ENCODE data around the gene OR6B2. TPM values are rescaled to one million over a fixed set of nuclear protein-coding genes. Genes with fewer than 3 reads are reported as not detected.
"Not testable (repeated sequence)": the region's sequence is repeated elsewhere in the genome, so short reads cannot be mapped to it uniquely, and the experiment has no call there.

The OR6B2 gene
- total and polyA plus RNA-seq, 2 experiments from 2014 or later = not detected

DNA sequence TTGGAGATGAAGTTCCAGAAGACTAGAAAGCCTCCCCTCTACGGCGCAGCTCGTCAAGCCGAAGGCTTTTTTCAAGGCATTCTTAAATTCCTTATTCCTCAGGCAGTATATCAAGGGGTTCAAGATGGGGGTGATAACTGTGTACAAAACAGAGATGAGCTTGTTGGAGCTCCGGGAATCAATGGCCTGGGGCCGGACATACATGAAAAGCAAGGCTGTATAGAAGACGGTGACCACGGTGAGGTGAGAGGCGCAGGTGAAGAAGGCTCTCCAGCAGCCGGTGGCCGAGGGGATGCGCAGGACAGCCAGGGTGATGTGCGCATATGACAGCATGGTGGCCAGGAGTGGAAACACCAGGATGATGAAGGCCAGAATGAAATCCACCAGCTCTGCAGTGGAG, 14.9 kb upstream of the OR6B2 start:
- 88% methylated on average over 13 of the region's 13 CpGs for WGBS (ENCODE audit: low lambda C conversion rate, missing lambda C conversion rate)
- Histone ChIP-seq H3K4me1 (ENCODE audit: insufficient read depth) (no peaks in the 10 kb centered on the region), H2AFZ (no peak overlapping the region), H3K4me3 (no peak overlapping the region), H3K4me2 (no peak overlapping the region), H4K20me1 (ENCODE audit: insufficient read depth, poor library complexity, severe bottlenecking) (no peaks in the 10 kb centered on the region), H3K79me2 (no peaks in the 10 kb centered on the region), H3K27me3 (peaks cover 32% of the 10 kb centered on the region), H3K9me2 (replicated peaks; ENCODE audit: insufficient read depth) (no peaks in the 10 kb centered on the region), H3K27ac (no peak overlapping the region), H3K9me3 (ENCODE audit: low read depth) (no peaks in the 10 kb centered on the region), H3K36me3 (replicated peaks; ENCODE audit: insufficient read depth, low read depth) (no peaks in the 10 kb centered on the region)
- TF ChIP-seq EZH2phosphoT487 (IDR thresholded peaks at IDR 0.05; ENCODE audit: low read depth, severe bottlenecking, unreplicated experiment) (no peak), EZH2 (IDR thresholded peaks at IDR 0.05; ENCODE audit: borderline replicate concordance) (no peak), CTCF (IDR thresholded peaks at IDR 0.05; ENCODE audit: poor library complexity) (no peak)
- no peak for DNase-seq (ENCODE audit: low spot score)

DNA sequence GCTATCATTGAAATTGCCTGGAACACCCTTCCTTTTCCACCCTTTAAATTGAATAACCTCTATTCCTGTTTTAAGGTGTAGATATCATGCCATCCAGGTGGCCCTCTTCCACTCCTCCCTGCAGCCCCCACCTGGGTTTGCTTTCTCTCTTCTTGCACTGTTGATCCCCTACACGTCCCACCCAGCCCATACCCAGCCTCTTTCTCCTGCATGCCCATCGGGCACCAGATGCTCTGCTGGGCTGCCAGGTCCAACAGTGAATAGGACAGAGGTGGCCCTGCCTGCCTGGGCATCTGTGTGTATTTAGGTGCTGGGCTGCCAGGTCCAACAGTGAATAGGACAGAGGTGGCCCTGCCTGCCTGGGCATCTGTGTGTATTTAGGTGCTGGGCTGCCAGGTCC, 13.9 kb upstream of the OR6B2 start:
- WGBS (ENCODE audit: low lambda C conversion rate, missing lambda C conversion rate) = 67% methylated on average over 2 of the region's 2 CpGs
- H3K36me3 ChIP-seq (replicated peaks; ENCODE audit: insufficient read depth, low read depth); H2AFZ ChIP-seq; H3K9me2 ChIP-seq (replicated peaks; ENCODE audit: insufficient read depth); H3K79me2 ChIP-seq; H3K4me2 ChIP-seq; H3K4me3 ChIP-seq; H3K27ac ChIP-seq; H3K4me1 ChIP-seq (ENCODE audit: insufficient read depth); DNase-seq (ENCODE audit: low spot score); H4K20me1 ChIP-seq (ENCODE audit: insufficient read depth, poor library complexity, severe bottlenecking); H3K9me3 ChIP-seq (ENCODE audit: low read depth): not testable (repeated sequence)
- H3K27me3 ChIP-seq = peaks cover 37% of the 10 kb centered on the region

DNA sequence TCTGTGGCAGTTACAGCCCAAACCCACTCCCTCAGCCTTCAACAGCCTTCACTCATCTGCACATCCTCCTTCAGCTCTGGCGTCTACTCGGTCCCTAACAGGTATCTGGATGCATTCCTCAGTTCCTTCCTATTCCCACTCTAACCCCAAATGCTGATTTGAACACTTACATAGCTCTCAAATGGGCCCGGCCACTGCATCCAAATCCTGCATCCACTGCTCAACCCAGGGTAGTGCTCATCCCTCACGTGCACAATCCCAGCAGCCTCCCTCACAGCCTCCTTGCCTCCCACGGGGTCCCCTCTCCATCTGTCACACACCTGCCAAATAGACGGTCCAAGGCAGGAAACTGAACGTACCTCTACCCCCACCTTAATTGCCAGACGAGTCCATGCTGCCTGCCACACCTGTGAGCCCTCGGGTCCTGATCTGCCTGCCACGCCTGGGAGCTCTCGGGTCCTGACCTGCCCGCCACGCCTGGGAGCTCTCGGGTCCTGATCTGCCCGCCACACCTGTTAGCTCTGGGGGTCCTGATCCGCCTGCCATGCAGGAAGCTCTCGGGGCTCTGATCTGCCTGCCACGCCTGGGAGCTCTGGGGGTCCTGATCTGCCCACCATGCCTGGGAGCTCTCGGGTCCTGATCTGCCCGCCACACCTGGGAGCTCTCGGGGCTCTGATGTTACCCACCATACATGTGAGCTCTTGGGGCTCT, 13.2 kb upstream of the OR6B2 start:
- Histone ChIP-seq H3K4me3 (no peak overlapping the region), H3K9me2 (replicated peaks; ENCODE audit: insufficient read depth) (no peaks in the 10 kb centered on the region), H3K79me2 (no peaks in the 10 kb centered on the region), H3K4me1 (ENCODE audit: insufficient read depth) (no peaks in the 10 kb centered on the region), H3K4me2 (no peak overlapping the region), H3K36me3 (replicated peaks; ENCODE audit: insufficient read depth, low read depth) (no peaks in the 10 kb centered on the region), H2AFZ (no peak overlapping the region), H3K27ac (no peak overlapping the region), H4K20me1 (ENCODE audit: insufficient read depth, poor library complexity, severe bottlenecking) (no peaks in the 10 kb centered on the region), H3K9me3 (ENCODE audit: low read depth) (no peaks in the 10 kb centered on the region), H3K27me3 (peaks cover 38% of the 10 kb centered on the region)
- WGBS (ENCODE audit: low lambda C conversion rate, missing lambda C conversion rate) = 82% methylated on average over 21 of the region's 21 CpGs
- no peak for DNase-seq (ENCODE audit: low spot score)
- TF ChIP-seq EZH2 (IDR thresholded peaks at IDR 0.05; ENCODE audit: borderline replicate concordance) (no peak), EZH2phosphoT487 (IDR thresholded peaks at IDR 0.05; ENCODE audit: low read depth, severe bottlenecking, unreplicated experiment) (no peak), CTCF (IDR thresholded peaks at IDR 0.05; ENCODE audit: poor library complexity) (no peak)

- Histone ChIP-seq H3K27ac (no peak overlapping the region), H2AFZ (no peak overlapping the region), H3K9me3 (ENCODE audit: low read depth) (no peaks in the 10 kb centered on the region), H3K9me2 (replicated peaks; ENCODE audit: insufficient read depth) (no peaks in the 10 kb centered on the region), H3K27me3 (peaks cover 34% of the 10 kb centered on the region), H3K4me2 (no peak overlapping the region), H4K20me1 (ENCODE audit: insufficient read depth, poor library complexity, severe bottlenecking) (no peaks in the 10 kb centered on the region), H3K4me1 (ENCODE audit: insufficient read depth) (no peaks in the 10 kb centered on the region), H3K79me2 (no peaks in the 10 kb centered on the region), H3K4me3 (no peak overlapping the region), H3K36me3 (replicated peaks; ENCODE audit: insufficient read depth, low read depth) (no peaks in the 10 kb centered on the region)
- WGBS (ENCODE audit: low lambda C conversion rate, missing lambda C conversion rate) = 93% methylated on average over 11 of the region's 11 CpGs
- DNase-seq (ENCODE audit: low spot score) = no peak
- TF ChIP-seq EZH2 (IDR thresholded peaks at IDR 0.05; ENCODE audit: borderline replicate concordance) = no peak
Observed at GRCh38 chr2:240042740-240043139, 12.5 kb upstream of the OR6B2 start.
